Sigmoid colon (tissue), 4 donors: ENCODE results near the gene GPRIN1.

ENCODE experiments used
- CTCF ChIP-seq, 4 experiments: fragments of 450-650 bp in 3 of 4; fragments of 200-600 bp in 1 of 4; IDR thresholded peaks; one replicate each; pipeline ENCODE4 v1.5.1; 2016 to 2019; ENCODE audit warnings: antibody characterized with exemption in 4 of 4, mild to moderate bottlenecking in 3 of 4, moderate library complexity in 2 of 4
- EP300 ChIP-seq, 4 donors: sonication (generic); formaldehyde crosslinking; IDR thresholded peaks; one replicate each; pipeline ENCODE4 v1.6.1; 2017; ENCODE audit warnings: antibody characterized with exemption in 4 of 4
- POLR2A ChIP-seq, 2 donors: fragments of 450-650 bp; IDR thresholded peaks; one replicate each; pipeline ENCODE4 v1.6.1; 2016; ENCODE audit warnings: antibody characterized with exemption in 2 of 2, mild to moderate bottlenecking in 2 of 2, moderate library complexity in 2 of 2

DNA sequence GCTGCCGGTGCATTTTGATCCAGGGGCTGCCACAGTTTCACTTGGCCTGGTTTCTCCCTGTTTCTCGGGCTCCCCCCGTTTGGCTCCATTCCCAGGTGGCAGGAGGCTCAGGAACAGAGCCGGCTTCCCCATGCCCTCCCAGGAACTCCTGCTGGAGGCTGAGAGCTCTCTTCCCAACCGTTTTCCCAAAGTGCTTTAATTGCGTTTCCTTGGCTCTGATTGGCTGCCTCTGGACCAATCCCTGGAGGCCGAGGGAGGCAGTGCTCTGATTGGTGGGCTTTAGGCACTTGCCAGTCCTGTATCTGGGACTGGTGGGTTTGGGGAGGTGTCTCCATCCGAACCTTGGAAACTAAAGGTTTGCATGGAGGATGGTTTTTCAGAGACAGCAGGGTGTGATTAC lies 42.2 kb upstream of the GPRIN1 start:
- TF ChIP-seq POLR2A (IDR thresholded peaks at IDR 0.05) (no peak), CTCF (IDR thresholded peaks at IDR 0.05) (no peak), EP300 (IDR thresholded peaks at IDR 0.05) (no peak)
